HG02973 (cell line): Measurements from ENCODE around the gene SORL1.
"Not testable (repeated sequence)": the region's sequence is repeated elsewhere in the genome, so short reads cannot be mapped to it uniquely, and the experiment has no call there.

ENCODE experiments used
- ATAC-seq: cut with Tn5 transposase; IDR thresholded peaks from one replicate; pipeline ENCODE4 v1.9.1; 2021; ENCODE audit warnings: moderate library complexity; ENCODE audit not compliant: unreplicated experiment

The SORL1 gene

GRCh38 chr11:121614636-121615240 lies 162.6 kb downstream of the SORL1 start:
- ATAC-seq, result no peak

GRCh38 chr11:121615501-121615900 lies 163.4 kb downstream of the SORL1 start:
- ATAC-seq, result no peak

GRCh38 chr11:121618516-121618915 lies 166.4 kb downstream of the SORL1 start:
- no peak for ATAC-seq

GRCh38 chr11:121625777-121626506 lies 173.8 kb downstream of the SORL1 start:
- ATAC-seq, result no peak

GRCh38 chr11:121626507-121626875 lies 174.4 kb downstream of the SORL1 start:
- ATAC-seq, result no peak

- ATAC-seq, result no peak
Measured at GRCh38 chr11:121626980-121627379, 174.9 kb downstream of the SORL1 start.

GRCh38 chr11:121630041-121630440 lies 177.9 kb downstream of the SORL1 start:
- no peak for ATAC-seq

GRCh38 chr11:121631456-121631855 lies 179.3 kb downstream of the SORL1 start:
- ATAC-seq, result no peak

GRCh38 chr11:121634273-121634672 lies 182.2 kb downstream of the SORL1 start:
- ATAC-seq, result no peak

GRCh38 chr11:121634889-121635288 lies 182.8 kb downstream of the SORL1 start:
- ATAC-seq, result no peak

- ATAC-seq, result no peak
Measured at GRCh38 chr11:121636081-121636799, 184.1 kb downstream of the SORL1 start.

- no peak for ATAC-seq
Measured at GRCh38 chr11:121636800-121637176, 184.7 kb downstream of the SORL1 start.

- not testable (repeated sequence) for ATAC-seq
Measured at GRCh38 chr11:121637587-121637986, 185.5 kb downstream of the SORL1 start.

- ATAC-seq, result no peak
Measured at GRCh38 chr11:121643479-121644186, 191.5 kb downstream of the SORL1 start.

- ATAC-seq, result no peak
Measured at GRCh38 chr11:121644187-121644512, 192.0 kb downstream of the SORL1 start.

GRCh38 chr11:121645001-121645400 lies 192.9 kb downstream of the SORL1 start:
- no peak for ATAC-seq

- ATAC-seq, result no peak
Measured at GRCh38 chr11:121645596-121645995, 193.5 kb downstream of the SORL1 start.

GRCh38 chr11:121648306-121648705 lies 196.2 kb downstream of the SORL1 start:
- no peak for ATAC-seq

- ATAC-seq, result no peak
Measured at GRCh38 chr11:121649798-121650197, 197.7 kb downstream of the SORL1 start.

GRCh38 chr11:121650351-121651256 lies 198.5 kb downstream of the SORL1 start:
- ATAC-seq, result no peak

- ATAC-seq, result no peak
Measured at GRCh38 chr11:121651257-121651605, 199.1 kb downstream of the SORL1 start.
